IMR-90 (cell line): ENCODE data around the gene HDAC3. TPM values are rescaled to one million over a fixed set of nuclear protein-coding genes. Genes with fewer than 3 reads are reported as not detected.

Experiments
- ATAC-seq: fragments of 200-7000 bp; cut with Tn5 transposase; 2 replicates; pipeline ENCODE4 v1.9.1; 2020; ENCODE audit warnings: low read depth, mild to moderate bottlenecking, moderate library complexity
- BruUV-seq: library from RNA; stranded (reverse); fragments of 400-500 nt; replicated peaks from 2 replicates; lab custom pipeline; 2021; lab: Mats Ljungman, UMichigan
- CTCF ChIA-PET: fragments of 300-600 bp; formaldehyde crosslinking; extraction: SDS; loops from one replicate; lab custom pipeline; 2021; ENCODE audit warnings: antibody characterized with exemption; lab: Yijun Ruan, JAX
- POLR2A ChIA-PET: fragments of 300-600 bp; sonication (Branson Sonifier 250); formaldehyde crosslinking; loops from one replicate; lab custom pipeline; 2022; ENCODE audit warnings: antibody characterized with exemption; ENCODE audit not compliant: unreplicated experiment; lab: Charles Lee
- DNase-seq: peaks from one replicate; pipeline ENCODE4 v3.0.0; 2013
- H2AFZ ChIP-seq: replicated peaks from 2 replicates; pipeline ENCODE3; 2013; ENCODE audit warnings: low read length, mild to moderate bottlenecking; ENCODE audit not compliant: poor library complexity
- H2AK5ac ChIP-seq: 2 replicates; pipeline ENCODE4 v1.6.1; 2013; ENCODE audit warnings: low read depth, low read length, inconsistent platforms
- H2AK9ac ChIP-seq: replicated peaks from 2 replicates; pipeline ENCODE3; 2013; ENCODE audit warnings: mild to moderate bottlenecking, low read depth, low read length, moderate library complexity; ENCODE audit not compliant: poor library complexity
- H2BK120ac ChIP-seq: 2 replicates; pipeline ENCODE4 v1.6.1; 2013; ENCODE audit warnings: low read depth, low read length, inconsistent platforms
- H2BK15ac ChIP-seq: 3 replicates; pipeline ENCODE4 v1.6.1; 2013; ENCODE audit warnings: low read depth, low read length, inconsistent platforms
- H2BK20ac ChIP-seq: 2 replicates; pipeline ENCODE4 v1.6.1; 2013; ENCODE audit warnings: low read depth, mild to moderate bottlenecking, inconsistent platforms, low read length, moderate library complexity
- H2BK5ac ChIP-seq: 2 replicates; pipeline ENCODE4 v1.6.1; 2013; ENCODE audit warnings: mild to moderate bottlenecking, low read depth, low read length, inconsistent platforms; ENCODE audit not compliant: poor library complexity, severe bottlenecking
- H3K14ac ChIP-seq: replicated peaks from 2 replicates; pipeline ENCODE4 v1.6.1; 2013; ENCODE audit warnings: low read depth, low read length, inconsistent platforms
- H3K18ac ChIP-seq: 2 replicates; pipeline ENCODE4 v1.6.1; 2013; ENCODE audit warnings: low read depth, low read length, control low read depth
- H3K23ac ChIP-seq: 2 replicates; pipeline ENCODE4 v1.6.1; 2013; ENCODE audit warnings: low read depth, low read length, inconsistent platforms
- H3K27ac ChIP-seq: 2 replicates; pipeline ENCODE4 v1.5.1; 2013; ENCODE audit warnings: mild to moderate bottlenecking, control low read depth, low read length; ENCODE audit not compliant: insufficient read depth
- H3K27me3 ChIP-seq: 2 replicates; pipeline ENCODE4 v1.6.1; 2013; ENCODE audit warnings: low read length; ENCODE audit not compliant: control insufficient read depth, insufficient read depth
- H3K36me3 ChIP-seq: 2 replicates; pipeline ENCODE4 v1.6.1; 2013; ENCODE audit warnings: low read length, mixed read lengths; ENCODE audit not compliant: control insufficient read depth, insufficient read depth
- H3K4ac ChIP-seq: 2 replicates; pipeline ENCODE4 v1.6.1; 2013; ENCODE audit warnings: low read depth, low read length, inconsistent platforms
- H3K4me1 ChIP-seq: 2 replicates; pipeline ENCODE4 v1.6.1; 2013; ENCODE audit warnings: low read length, mixed read lengths; ENCODE audit not compliant: control insufficient read depth, insufficient read depth
- H3K4me2 ChIP-seq: 2 replicates; pipeline ENCODE4 v1.6.1; 2013; ENCODE audit warnings: low read depth, mild to moderate bottlenecking, control low read depth, low read length, moderate library complexity
- H3K4me3 ChIP-seq: 2 replicates; pipeline ENCODE4 v1.5.1; 2013; ENCODE audit warnings: low read depth, mild to moderate bottlenecking, control low read depth, low read length, moderate library complexity; ENCODE audit not compliant: insufficient read depth
- H3K56ac ChIP-seq: 2 replicates; pipeline ENCODE4 v1.6.1; 2013; ENCODE audit warnings: low read length, inconsistent platforms; ENCODE audit not compliant: insufficient read depth; ENCODE audit errors: extremely low read depth
- H3K79me1 ChIP-seq, 2 experiments: 2 replicates each; pipeline ENCODE4 v1.6.1; 2013; ENCODE audit warnings: low read length in 2 of 2, inconsistent platforms in 1 of 2, low read depth in 1 of 2
- H3K9ac ChIP-seq: 2 replicates; pipeline ENCODE4 v1.6.1; 2013; ENCODE audit warnings: low read depth, low read length, control low read depth
- H3K9me1 ChIP-seq: 2 replicates; pipeline ENCODE4 v1.6.1; 2013; ENCODE audit warnings: low read length, inconsistent platforms; ENCODE audit not compliant: insufficient read depth
- H3K9me3 ChIP-seq: 2 replicates; pipeline ENCODE4 v1.6.1; 2013; ENCODE audit warnings: low read length; ENCODE audit not compliant: control insufficient read depth, insufficient read depth
- H4K20me1 ChIP-seq: 2 replicates; pipeline ENCODE4 v1.6.1; 2013; ENCODE audit warnings: low read length, inconsistent platforms; ENCODE audit not compliant: insufficient read depth
- H4K5ac ChIP-seq: 2 replicates; pipeline ENCODE4 v1.6.1; 2013; ENCODE audit warnings: mild to moderate bottlenecking, low read depth, low read length, control low read depth
- H4K8ac ChIP-seq, 2 experiments: 2 replicates each; pipeline ENCODE4 v1.6.1; 2013; ENCODE audit warnings: low read depth in 2 of 2, low read length in 2 of 2, control low read depth in 1 of 2, inconsistent platforms in 1 of 2
- H4K91ac ChIP-seq: 2 replicates; pipeline ENCODE4 v1.6.1; 2013; ENCODE audit warnings: low read depth, low read length, inconsistent platforms; ENCODE audit not compliant: insufficient read depth
- BHLHE40 ChIP-seq: fragments of 150-350 bp; IDR thresholded peaks from 2 replicates; pipeline ENCODE4 v1.6.1; 2016; ENCODE audit warnings: mild to moderate bottlenecking, low read depth, low read length
- CEBPB ChIP-seq: IDR thresholded peaks from 2 replicates; pipeline ENCODE4 v1.6.1; 2012; ENCODE audit warnings: low read depth, low read length, improper control_type of control experiment
- CHD1 ChIP-seq: IDR thresholded peaks from 2 replicates; pipeline ENCODE4 v1.6.1; 2012; ENCODE audit warnings: low read depth, low read length, improper control_type of control experiment
- CTCF ChIP-seq: conservative IDR thresholded peaks from 2 replicates; pipeline ENCODE4 v1.5.1; 2012; ENCODE audit warnings: mild to moderate bottlenecking, low read depth, low read length, improper control_type of control experiment
- ELK1 ChIP-seq: fragments of 150-350 bp; IDR thresholded peaks from 2 replicates; pipeline ENCODE4 v1.6.1; 2016; ENCODE audit warnings: low read depth, mild to moderate bottlenecking, low read length, moderate library complexity, borderline replicate concordance
- FOS ChIP-seq: fragments of 150-350 bp; IDR thresholded peaks from 2 replicates; pipeline ENCODE4 v1.6.1; 2016; ENCODE audit warnings: low read depth, low read length
- MAFK ChIP-seq: IDR thresholded peaks from 2 replicates; pipeline ENCODE4 v1.6.1; 2012; ENCODE audit warnings: low read depth, low read length, improper control_type of control experiment
- MAZ ChIP-seq: IDR thresholded peaks from 2 replicates; pipeline ENCODE4 v1.6.1; 2012; ENCODE audit warnings: low read depth, mild to moderate bottlenecking, low read length, improper control_type of control experiment, moderate library complexity, borderline replicate concordance
- MXI1 ChIP-seq: IDR thresholded peaks from 2 replicates; pipeline ENCODE4 v1.6.1; 2012; ENCODE audit warnings: low read depth, mild to moderate bottlenecking, low read length, moderate library complexity, borderline replicate concordance
- POLR2A ChIP-seq: IDR thresholded peaks from 2 replicates; pipeline ENCODE4 v1.6.1; 2012; ENCODE audit warnings: mild to moderate bottlenecking, low read depth, low read length
- RAD21 ChIP-seq: IDR thresholded peaks from 2 replicates; pipeline ENCODE4 v1.6.1; 2012; ENCODE audit warnings: low read length, improper control_type of control experiment
- RFX5 ChIP-seq: IDR thresholded peaks from 2 replicates; pipeline ENCODE4 v1.8.0; 2012; ENCODE audit warnings: low read depth, mild to moderate bottlenecking, low read length, moderate library complexity
- SMC3 ChIP-seq: fragments of 150-350 bp; IDR thresholded peaks from 2 replicates; pipeline ENCODE4 v1.6.1; 2016; ENCODE audit warnings: low read depth, mild to moderate bottlenecking, antibody characterized with exemption, low read length, moderate library complexity
- USF2 ChIP-seq: fragments of 150-350 bp; IDR thresholded peaks from 2 replicates; pipeline ENCODE4 v1.6.1; 2017; ENCODE audit warnings: mild to moderate bottlenecking, antibody characterized with exemption, low read length, low read depth
- WGBS, 2 experiments: methylation state at CpG; one replicate each; pipeline versions ENCODE4 v1.1.5 to v1.1.7; 2013; ENCODE audit warnings: missing lambda C conversion rate in 2 of 2; ENCODE audit not compliant: insufficient read length in 1 of 2; ENCODE audit errors: extremely low coverage in 2 of 2; 5-methylcytosine and 5-hydroxymethylcytosine counted together
- dilution Hi-C: fragments of 300-500 bp; cut with HindIII; formaldehyde crosslinking; loops from one replicate; pipeline ENCODE4 v1.14.3; 2018; ENCODE audit warnings: low sequenced_read_pairs; ENCODE audit not compliant: unreplicated experiment
- in situ Hi-C: fragments of 300-500 bp; cut with MboI; formaldehyde crosslinking; loops from 3 replicates; pipeline ENCODE4 v1.14.3; 2019; ENCODE audit warnings: low sequenced_read_pairs, inconsistent platforms, mixed read lengths
- intact Hi-C: fragments of 100-400 bp; cut with micrococcal nuclease; formaldehyde crosslinking; loops from 2 replicates; pipeline ENCODE4 v1.10.0; 2022
- polyA plus RNA-seq, 3 experiments: library from polyadenylated mRNA; depleted of rRNA; stranded (reverse); fragments of >200 nt; gene quantifications; 2 replicates each; pipeline ENCODE4 v1.2.3, GENCODE V29; 2012; ENCODE audit warnings: low replicate concordance in 1 of 3
- total RNA-seq: library from RNA; depleted of rRNA; stranded (reverse); fragments of >200 nt; gene quantifications from 2 replicates; pipeline ENCODE4 v1.2.3, GENCODE V29; 2012

HDAC3 gene
- total and polyA plus RNA-seq, 2 of the 4 experiments (the other 2 are of a cell fraction), result 84.2 to 89.7 TPM

GRCh38 chr5:141657937-141658545 lies 21.4 kb upstream of the HDAC3 start:
- Histone ChIP-seq H2BK15ac (no peak overlapping the region; the same call in 2 of the 3 replicates), H4K8ac (peak overlapping the region in 1 of 2 experiments; percentile 72; a peak in 1 of 4 replicates), H2AFZ (peak overlapping the region; percentile 75), H3K4me3 (no peak overlapping the region), H3K4me2 (peak overlapping the region; percentile 25; the same call in 1 of the 2 replicates), H3K9ac (no peak overlapping the region), H2AK9ac (peak overlapping the region; percentile 67), H3K18ac (peak overlapping the region; percentile 53; the same call in 1 of the 2 replicates), H2BK5ac (peak overlapping the region; percentile 87), H3K4ac (peak overlapping the region; percentile 55), H3K36me3 (peaks cover 21% of the 10 kb centered on the region), H2BK120ac (peak overlapping the region; percentile 66), H2BK20ac (peak overlapping the region; percentile 60), H3K56ac (no peak overlapping the region), H3K14ac (peak overlapping the region; percentile 22; the same call in 1 of the 2 replicates), H3K23ac (no peak overlapping the region), H4K5ac (peak overlapping the region; percentile 1; the same call in 1 of the 2 replicates), H3K9me1 (peaks cover 3% of the 10 kb centered on the region; the same call in 1 of the 2 replicates), H3K9me3 (no peaks in the 10 kb centered on the region), H3K4me1 (peaks cover 13% of the 10 kb centered on the region), H3K79me1 (peaks cover 0 to 5% of the 10 kb centered on the region in 2 experiments; a peak in 1 of 4 replicates), H4K20me1 (no peaks in the 10 kb centered on the region), H2AK5ac (peak overlapping the region; percentile 33; the same call in 1 of the 2 replicates), H3K27me3 (no peaks in the 10 kb centered on the region), H3K27ac (no peak overlapping the region), H4K91ac (peak overlapping the region; percentile 27)
- dilution Hi-C loops (no loop called here), intact Hi-C loops (no loop called here), in situ Hi-C loops (no loop called here)
- no peak for TF ChIP-seq ELK1
- TF ChIP-seq CTCF, result no peak
- no peak for TF ChIP-seq POLR2A
- peak; percentile 64; the same call in 1 of the 2 replicates for TF ChIP-seq CEBPB
- no peak for TF ChIP-seq MAFK
- no peak for TF ChIP-seq USF2
- TF ChIP-seq RFX5, result no peak
- TF ChIP-seq CHD1, result no peak
- no peak for TF ChIP-seq MXI1
- TF ChIP-seq MAZ, result peak; percentile 31; the same call in 1 of the 2 replicates
- TF ChIP-seq FOS, result peak; percentile 100
- TF ChIP-seq SMC3, result no peak
- no peak for TF ChIP-seq RAD21
- peak; percentile 74; the same call in 1 of the 2 replicates for TF ChIP-seq BHLHE40
- WGBS, 2 experiments, result 38% methylated on average over 1 of the region's 8 CpGs; no CpG with 5 or more reads in 1 of the 2 experiments
- ATAC-seq (peak; percentile 39; the same call in 1 of the 2 replicates), DNase-seq (peak; percentile 98)
- no TSS peak for BruUV-seq
- ChIA-PET CTCF (interaction anchor here (0.5 to 0.6 kb wide), 2 partner anchors 18 to 45 kb away, joined by 3 to 4 read pairs; no protein-coding TSS in a partner anchor), POLR2A (no interaction called here)
